ENCODE results near the gene BIVM. TPM values are rescaled to one million over a fixed set of nuclear protein-coding genes. Genes with fewer than 3 reads are reported as not detected.

Gene BIVM
- total and polyA plus RNA-seq, 2 donors (not counting 3 experiments of a cell fraction or from before 2014, with no cell fraction given): 7.7 to 20.3 TPM

DNA sequence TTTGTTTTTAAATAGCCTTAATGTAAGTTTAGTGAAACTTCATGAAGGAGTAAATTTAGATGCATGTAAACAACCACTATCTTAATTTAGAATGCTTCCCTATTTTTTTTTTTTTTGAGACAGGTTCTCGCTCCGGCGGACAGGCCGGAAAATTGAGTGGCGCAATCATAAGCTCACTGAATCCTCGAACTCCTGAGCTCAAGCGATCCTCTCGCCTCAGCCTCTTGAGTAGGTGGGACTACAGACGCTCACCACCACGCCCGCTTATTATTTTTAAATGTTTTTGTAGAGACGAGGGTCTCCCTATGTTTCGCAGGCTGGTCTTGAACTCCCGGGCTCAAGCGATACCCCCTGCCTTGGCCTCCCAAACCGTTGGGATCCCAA is 26.9 kb upstream of the BIVM start:
- H3K4me2 ChIP-seq (ENCODE audit: insufficient read depth, low read length): no peak overlapping the region
- no peak overlapping the region for H3K27ac ChIP-seq (ENCODE audit: insufficient read depth, low read depth, low read length)
- POLR2A ChIA-PET: no interaction called here
- H3K9me3 ChIP-seq (replicated peaks; ENCODE audit: control insufficient read depth, insufficient read depth, low read length): no peaks in the 10 kb centered on the region
- CTCF ChIA-PET: interaction anchor here (1.8 kb wide), 1 partner anchor 189 kb away, joined by 4 read pairs; no protein-coding TSS in a partner anchor
- no peak overlapping the region for H2AFZ ChIP-seq (ENCODE audit: low read depth, low read length)
- H3K79me2 ChIP-seq (ENCODE audit: control insufficient read depth, insufficient read depth, low read length): peaks cover 22% of the 10 kb centered on the region
- dilution Hi-C loops (cut with MboI; ENCODE audit: extremely low pct_ligation_motif_present, low sequenced_read_pairs): no loop called here
- FAIRE-seq (no peak), DNase-seq (ENCODE audit: low read depth, low spot score) (no peak)
- intact Hi-C loops (cut with micrococcal nuclease): loop anchor here (2.0 kb wide), 1 partner anchor 377 kb away; no protein-coding TSS in a partner anchor
- BruUV-seq (replicated peaks): no TSS peak
- H3K9ac ChIP-seq (replicated peaks; ENCODE audit: extremely low read depth, insufficient read depth, low read length): no peak overlapping the region
- H3K4me3 ChIP-seq (replicated peaks in 1 of 3; ENCODE audit: insufficient read depth in 1 of 3, low read depth in 1 of 3, low read length in 3 of 3): no peak overlapping the region
- H3K9me1 ChIP-seq (replicated peaks; ENCODE audit: control insufficient read depth, extremely low read depth, insufficient read depth, low read length): no peaks in the 10 kb centered on the region
- TF ChIP-seq MYC (IDR thresholded peaks at IDR 0.05; ENCODE audit: low read depth, low read length) (no peak), JUN (IDR thresholded peaks at IDR 0.05; ENCODE audit: borderline replicate concordance, insufficient read depth, insufficient read length, low read depth) (no peak), FOS (IDR thresholded peaks at IDR 0.05; ENCODE audit: borderline replicate concordance, insufficient read depth, low read length) (no peak), POLR2AphosphoS5 (IDR thresholded peaks at IDR 0.05; ENCODE audit: insufficient read depth, low read depth, low read length) (no peak), GATA2 (IDR thresholded peaks at IDR 0.05; ENCODE audit: insufficient read depth, insufficient read length, low read depth, low read length) (no peak), EZH2 (IDR thresholded peaks at IDR 0.05; ENCODE audit: borderline replicate concordance, low read depth, low read length, severe bottlenecking) (no peak), POLR2A (IDR thresholded peaks at IDR 0.05; ENCODE audit: low read depth, low read length) (no peak)
- TF ChIP-seq, protein P1, sequence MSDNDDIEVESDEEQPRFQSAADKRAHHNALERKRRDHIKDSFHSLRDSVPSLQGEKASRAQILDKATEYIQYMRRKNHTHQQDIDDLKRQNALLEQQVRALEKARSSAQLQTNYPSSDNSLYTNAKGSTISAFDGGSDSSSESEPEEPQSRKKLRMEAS (IDR thresholded peaks at IDR 0.05; ENCODE audit: insufficient read depth, insufficient read length): no peak
- TF ChIP-seq, protein P2, sequence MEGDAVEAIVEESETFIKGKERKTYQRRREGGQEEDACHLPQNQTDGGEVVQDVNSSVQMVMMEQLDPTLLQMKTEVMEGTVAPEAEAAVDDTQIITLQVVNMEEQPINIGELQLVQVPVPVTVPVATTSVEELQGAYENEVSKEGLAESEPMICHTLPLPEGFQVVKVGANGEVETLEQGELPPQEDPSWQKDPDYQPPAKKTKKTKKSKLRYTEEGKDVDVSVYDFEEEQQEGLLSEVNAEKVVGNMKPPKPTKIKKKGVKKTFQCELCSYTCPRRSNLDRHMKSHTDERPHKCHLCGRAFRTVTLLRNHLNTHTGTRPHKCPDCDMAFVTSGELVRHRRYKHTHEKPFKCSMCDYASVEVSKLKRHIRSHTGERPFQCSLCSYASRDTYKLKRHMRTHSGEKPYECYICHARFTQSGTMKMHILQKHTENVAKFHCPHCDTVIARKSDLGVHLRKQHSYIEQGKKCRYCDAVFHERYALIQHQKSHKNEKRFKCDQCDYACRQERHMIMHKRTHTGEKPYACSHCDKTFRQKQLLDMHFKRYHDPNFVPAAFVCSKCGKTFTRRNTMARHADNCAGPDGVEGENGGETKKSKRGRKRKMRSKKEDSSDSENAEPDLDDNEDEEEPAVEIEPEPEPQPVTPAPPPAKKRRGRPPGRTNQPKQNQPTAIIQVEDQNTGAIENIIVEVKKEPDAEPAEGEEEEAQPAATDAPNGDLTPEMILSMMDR (IDR thresholded peaks at IDR 0.05; ENCODE audit: extremely low read depth in 1 of 2, insufficient read depth in 1 of 2, low read depth in 1 of 2, low read length in 2 of 2): no peak
- no peaks in the 10 kb centered on the region for H3K36me3 ChIP-seq (ENCODE audit: control insufficient read depth in 2 of 2, extremely low read depth in 1 of 2, insufficient read depth in 2 of 2, low read length in 2 of 2)
- H3K4me1 ChIP-seq (ENCODE audit: control insufficient read depth, extremely low read depth, insufficient read depth, low read length): peaks cover 18% of the 10 kb centered on the region
- no peaks in the 10 kb centered on the region for H3K27me3 ChIP-seq (ENCODE audit: control insufficient read depth in 2 of 2, insufficient read depth in 2 of 2, low read length in 2 of 2)
- no peaks in the 10 kb centered on the region for H4K20me1 ChIP-seq (replicated peaks; ENCODE audit: control insufficient read depth, extremely low read depth, insufficient read depth, low read length)
